OCI-LY7 (cell line): Measurements from ENCODE around the gene SGSM1. TPM values are rescaled to one million over a fixed set of nuclear protein-coding genes. Genes with fewer than 3 reads are reported as not detected.

ENCODE experiments used
- BruUV-seq: library from RNA; stranded (reverse); fragments of 400-500 nt; replicated peaks from 2 replicates; lab custom pipeline; 2021; lab: Mats Ljungman, UMichigan
- CTCF ChIA-PET: fragments of 300-600 bp; sonication (Branson Sonifier 250); formaldehyde crosslinking; loops from one replicate; lab custom pipeline; 2022; ENCODE audit warnings: antibody characterized with exemption; ENCODE audit not compliant: unreplicated experiment; lab: Charles Lee
- POLR2A ChIA-PET: fragments of 300-600 bp; sonication (Branson Sonifier 250); formaldehyde crosslinking; loops from one replicate; lab custom pipeline; 2022; ENCODE audit warnings: antibody characterized with exemption; lab: Charles Lee
- DNase-seq: peaks from one replicate; pipeline ENCODE4 v3.0.0-alpha.2; 2015; ENCODE audit warnings: low spot score
- H2AFZ ChIP-seq: fragments of 200-600 bp; sonication (generic), shearing (Covaris generic); 2 replicates; pipeline ENCODE4 v1.6.1; 2014; ENCODE audit warnings: mild to moderate bottlenecking, antibody characterized with exemption, low read length, moderate library complexity
- H3K27ac ChIP-seq: fragments of 200-600 bp; sonication (generic); 2 replicates; pipeline ENCODE4 v1.5.1; 2014; ENCODE audit warnings: mixed run types, low read depth, mild to moderate bottlenecking, moderate library complexity, low read length, inconsistent platforms; ENCODE audit not compliant: poor library complexity, severe bottlenecking
- H3K36me3 ChIP-seq: fragments of 200-600 bp; sonication (generic); 2 replicates; pipeline ENCODE4 v1.6.1; 2014; ENCODE audit warnings: mild to moderate bottlenecking, antibody characterized with exemption, low read length, moderate library complexity, mixed read lengths; ENCODE audit not compliant: insufficient read depth
- H3K4me1 ChIP-seq: fragments of 200-600 bp; sonication (generic); 2 replicates; pipeline ENCODE4 v1.5.1; 2014; ENCODE audit warnings: mild to moderate bottlenecking, low read length; ENCODE audit not compliant: insufficient read depth, poor library complexity, severe bottlenecking
- H3K4me2 ChIP-seq: fragments of 200-600 bp; sonication (generic); 2 replicates; pipeline ENCODE4 v1.6.1; 2014; ENCODE audit warnings: mild to moderate bottlenecking, low read length
- H3K4me3 ChIP-seq: fragments of 200-600 bp; sonication (generic); 2 replicates; pipeline ENCODE4 v1.5.1; 2014; ENCODE audit warnings: mild to moderate bottlenecking, low read depth, low read length; ENCODE audit not compliant: poor library complexity, severe bottlenecking
- H3K79me2 ChIP-seq: fragments of 200-600 bp; sonication (generic); 2 replicates; pipeline ENCODE4 v1.6.1; 2016; ENCODE audit warnings: low read depth, mild to moderate bottlenecking, low read length, moderate library complexity, mixed read lengths; ENCODE audit not compliant: insufficient read depth
- H3K9me2 ChIP-seq: fragments of 200-600 bp; sonication (generic); 2 replicates; pipeline ENCODE4 v1.6.1; 2016; ENCODE audit warnings: mild to moderate bottlenecking, low read length, mixed read lengths; ENCODE audit not compliant: insufficient read depth
- H3K9me3 ChIP-seq: fragments of 200-600 bp; sonication (generic); 2 replicates; pipeline ENCODE4 v1.6.1; 2014; ENCODE audit warnings: mild to moderate bottlenecking, mixed run types, low read length, mixed read lengths
- H4K20me1 ChIP-seq: fragments of 200-600 bp; sonication (generic); 2 replicates; pipeline ENCODE4 v1.6.1; 2014; ENCODE audit warnings: mild to moderate bottlenecking, antibody characterized with exemption, low read length, moderate library complexity, mixed read lengths; ENCODE audit not compliant: insufficient read depth
- CTCF ChIP-seq: fragments of 200-600 bp; sonication (generic); conservative IDR thresholded peaks from 2 replicates; pipeline ENCODE4 v1.5.1; 2014; ENCODE audit warnings: mild to moderate bottlenecking, antibody characterized with exemption, low read length, moderate library complexity, mixed read lengths
- EZH2phosphoT487 ChIP-seq: fragments of 200-600 bp; sonication (generic); IDR thresholded peaks from 2 replicates; pipeline ENCODE4 v1.6.1; 2018; ENCODE audit warnings: low read depth, borderline replicate concordance, mild to moderate bottlenecking, mixed run types, antibody characterized with exemption, low read length, moderate library complexity, mixed read lengths
- intact Hi-C: fragments of 100-400 bp; cut with micrococcal nuclease; formaldehyde crosslinking; loops from one replicate; pipeline ENCODE4 v1.10.0; 2022; ENCODE audit not compliant: unreplicated experiment
- total RNA-seq, 2 experiments: library from RNA; depleted of rRNA in 1 of 2; stranded (reverse); fragments of >200 nt in 1 of 2; shearing (Covaris generic) in 1 of 2; gene quantifications; 2 replicates each; pipeline ENCODE4 v1.2.3, GENCODE V29; 2014 to 2022

The SGSM1 gene
- total RNA-seq, 2 experiments from 2014 or later, result not detected

- no peak overlapping the region for H3K27ac ChIP-seq
- H3K9me3 ChIP-seq, result no peaks in the 10 kb centered on the region
- no peaks in the 10 kb centered on the region for H3K4me1 ChIP-seq
- no peaks in the 10 kb centered on the region for H4K20me1 ChIP-seq
- ChIA-PET CTCF (no interaction called here), POLR2A (no interaction called here)
- no peak for DNase-seq
- no peaks in the 10 kb centered on the region for H3K9me2 ChIP-seq
- no peaks in the 10 kb centered on the region for H3K79me2 ChIP-seq
- no peaks in the 10 kb centered on the region for H3K36me3 ChIP-seq
- H3K4me3 ChIP-seq, result no peak overlapping the region
- H2AFZ ChIP-seq, result no peak overlapping the region
- no peak for TF ChIP-seq CTCF
- no peak for TF ChIP-seq EZH2phosphoT487
- H3K4me2 ChIP-seq, result no peak overlapping the region
- BruUV-seq, result no TSS peak
- intact Hi-C loops, result no loop called here
Observed at GRCh38 chr22:24887260-24887659, 81.2 kb downstream of the SGSM1 start.

DNA sequence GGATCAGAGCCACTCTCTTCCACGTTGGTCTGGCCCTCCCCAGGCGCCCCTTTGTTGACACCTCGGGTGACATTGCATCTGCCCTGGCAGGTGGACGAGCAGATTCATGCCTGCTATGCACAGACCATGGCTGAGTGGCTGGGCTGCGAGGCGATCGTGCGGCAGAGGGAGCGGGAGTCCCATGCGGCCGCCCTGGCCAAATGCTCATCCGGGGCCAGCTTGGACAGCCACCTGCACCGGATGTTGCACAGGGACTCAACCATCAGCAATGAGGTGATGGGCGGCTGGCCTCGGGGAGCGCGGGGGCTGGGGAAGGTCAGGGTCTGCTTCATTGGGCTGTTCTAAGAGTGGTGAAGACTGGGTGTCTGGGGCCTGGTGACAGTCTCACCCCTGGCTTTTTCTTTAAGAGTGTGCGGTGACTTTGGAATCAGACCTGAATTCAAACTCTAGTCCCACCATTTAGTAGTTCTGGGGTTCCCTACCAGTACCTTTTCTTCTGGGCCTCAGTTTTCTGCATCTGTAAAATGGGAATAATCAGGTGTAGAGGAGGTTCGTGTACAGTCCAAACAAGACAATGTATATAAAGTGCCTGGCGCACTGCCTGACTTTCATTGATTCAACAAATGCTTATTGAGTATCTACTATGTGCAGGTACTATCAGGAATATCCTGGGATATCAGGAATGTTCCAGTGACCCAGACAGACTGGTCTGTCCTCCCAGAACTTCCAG is 87.5 kb downstream of the SGSM1 start:
- no peak overlapping the region for H3K4me2 ChIP-seq

More for the DNA sequence above, 87.5 kb downstream of the SGSM1 start:
- Histone ChIP-seq H2AFZ (no peak overlapping the region), H3K27ac (no peak overlapping the region), H3K4me1 (no peaks in the 10 kb centered on the region), H3K36me3 (no peaks in the 10 kb centered on the region), H3K9me2 (no peaks in the 10 kb centered on the region), H3K4me3 (no peak overlapping the region), H3K79me2 (no peaks in the 10 kb centered on the region), H3K9me3 (no peaks in the 10 kb centered on the region), H4K20me1 (no peaks in the 10 kb centered on the region)
- no peak for TF ChIP-seq EZH2phosphoT487
- TF ChIP-seq CTCF, result no peak
- ChIA-PET POLR2A (no interaction called here), CTCF (no interaction called here)
- BruUV-seq, result no TSS peak
- DNase-seq, result no peak
- intact Hi-C loops, result no loop called here
